HG03060 (cell line): ENCODE measurements around the gene FAM20C.
"Not testable (repeated sequence)": the region's sequence is repeated elsewhere in the genome, so short reads cannot be mapped to it uniquely, and the experiment has no call there.

Source experiments
- ATAC-seq: cut with Tn5 transposase; IDR thresholded peaks from one replicate; pipeline ENCODE4 v1.9.1; 2021; ENCODE audit warnings: low read depth, moderate number of reproducible peaks; ENCODE audit not compliant: unreplicated experiment

The FAM20C gene

DNA sequence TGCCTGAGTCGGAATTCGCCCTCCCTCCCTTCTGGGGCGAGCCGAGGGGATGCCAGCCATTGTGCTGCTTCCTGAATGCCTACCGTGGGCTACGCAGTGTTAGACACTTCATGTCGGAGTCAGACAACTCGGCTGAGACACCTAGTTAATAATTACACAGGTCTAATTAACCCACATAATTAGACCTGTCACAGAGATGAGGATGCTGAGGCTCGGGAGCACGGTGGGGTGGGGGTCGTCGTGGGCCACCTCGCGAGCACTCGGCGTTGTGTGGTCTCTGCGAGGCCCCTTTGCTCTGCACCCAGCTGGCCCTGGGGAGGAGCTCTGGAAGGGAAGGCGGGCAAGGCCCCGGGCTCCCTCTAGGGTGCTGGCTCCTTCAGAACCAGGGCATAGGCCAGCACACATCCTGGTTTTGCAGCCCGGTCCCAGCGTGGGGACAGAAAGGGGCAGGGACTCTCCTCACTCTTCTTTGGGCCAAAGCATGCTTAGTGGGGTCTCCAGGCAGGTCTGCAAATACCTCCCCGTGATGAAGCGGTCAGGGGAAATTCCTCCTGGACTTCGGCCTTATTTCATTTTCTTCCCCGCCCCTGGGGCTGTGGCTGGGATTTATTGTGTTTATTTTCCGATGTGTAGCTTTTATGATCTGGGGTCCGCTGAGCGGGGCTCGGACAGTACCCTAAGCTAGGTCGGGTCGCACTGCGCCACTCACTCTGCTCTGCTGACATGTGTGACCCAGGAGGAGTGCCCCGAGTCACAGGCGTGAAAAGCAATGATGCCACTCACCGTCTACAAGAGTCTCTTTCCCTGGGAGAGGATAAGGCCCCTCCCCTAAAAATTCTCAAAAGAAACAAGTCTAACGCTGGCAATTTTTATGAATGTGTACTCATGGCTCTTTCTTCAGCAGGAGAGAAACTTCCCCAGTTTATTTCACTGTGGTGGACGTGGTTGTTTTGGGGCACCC, 92.7 kb downstream of the FAM20C start:
- no peak for ATAC-seq

DNA sequence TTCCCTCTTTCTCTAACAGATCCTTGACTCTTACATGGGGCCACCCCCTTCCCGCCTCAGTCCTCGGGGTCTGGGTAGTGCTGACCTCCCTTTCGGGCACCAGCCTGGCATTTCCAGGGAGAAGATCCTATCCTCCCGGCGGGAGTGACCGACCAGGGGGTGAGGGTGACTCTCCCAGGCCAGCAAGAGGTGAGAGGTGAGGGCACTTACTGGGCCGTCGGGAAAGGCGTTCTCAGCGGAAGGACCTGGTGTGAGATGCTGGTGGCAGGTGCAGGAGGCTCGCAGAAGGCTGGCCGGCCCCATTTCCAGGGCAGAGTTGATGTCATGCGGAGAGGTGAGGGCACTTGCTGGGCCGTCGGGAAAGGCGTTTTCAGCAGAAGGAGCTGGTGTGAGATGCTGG, 93.4 kb downstream of the FAM20C start:
- ATAC-seq: no peak

GRCh38 chr7:286266-286665, 93.9 kb downstream of the FAM20C start:
- ATAC-seq: no peak

- ATAC-seq: no peak
Measured at GRCh38 chr7:288671-289101, 96.3 kb downstream of the FAM20C start.

DNA sequence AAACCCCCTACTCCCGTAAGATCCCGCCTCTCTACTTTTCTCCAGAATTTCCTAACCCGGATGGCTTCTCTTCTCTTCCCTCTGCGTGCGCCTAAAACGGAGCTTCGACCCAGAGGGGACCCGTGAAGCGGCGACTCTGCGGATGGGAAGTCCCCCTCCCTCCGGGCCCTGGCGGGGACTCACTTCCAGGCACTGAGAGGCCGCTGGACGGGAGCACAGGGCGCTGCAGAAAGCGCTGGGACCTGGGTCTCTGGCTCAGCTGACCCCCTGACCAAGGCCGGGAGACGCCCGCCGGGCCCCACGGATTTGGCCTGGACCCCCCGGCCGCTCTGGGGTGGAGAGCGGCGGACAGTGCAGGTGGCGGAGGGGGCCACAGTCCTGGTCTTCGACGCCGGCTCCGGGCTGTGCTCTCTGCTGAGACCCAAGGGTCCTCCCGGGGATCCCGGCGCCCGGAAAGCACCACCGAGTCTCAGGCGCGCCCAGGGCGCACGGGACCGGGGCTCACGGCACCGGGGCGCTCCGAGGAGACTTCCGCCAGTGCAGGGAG, 96.9 kb downstream of the FAM20C start:
- no peak for ATAC-seq

GRCh38 chr7:289756-290553, 97.6 kb downstream of the FAM20C start, which contains the start of gene FOXL3:
Gene FOXL3, plus strand, starts transcription at chr7:290170. Its CDS starts 0 bp downstream, at chr7:290170.
- ATAC-seq: no peak

DNA sequence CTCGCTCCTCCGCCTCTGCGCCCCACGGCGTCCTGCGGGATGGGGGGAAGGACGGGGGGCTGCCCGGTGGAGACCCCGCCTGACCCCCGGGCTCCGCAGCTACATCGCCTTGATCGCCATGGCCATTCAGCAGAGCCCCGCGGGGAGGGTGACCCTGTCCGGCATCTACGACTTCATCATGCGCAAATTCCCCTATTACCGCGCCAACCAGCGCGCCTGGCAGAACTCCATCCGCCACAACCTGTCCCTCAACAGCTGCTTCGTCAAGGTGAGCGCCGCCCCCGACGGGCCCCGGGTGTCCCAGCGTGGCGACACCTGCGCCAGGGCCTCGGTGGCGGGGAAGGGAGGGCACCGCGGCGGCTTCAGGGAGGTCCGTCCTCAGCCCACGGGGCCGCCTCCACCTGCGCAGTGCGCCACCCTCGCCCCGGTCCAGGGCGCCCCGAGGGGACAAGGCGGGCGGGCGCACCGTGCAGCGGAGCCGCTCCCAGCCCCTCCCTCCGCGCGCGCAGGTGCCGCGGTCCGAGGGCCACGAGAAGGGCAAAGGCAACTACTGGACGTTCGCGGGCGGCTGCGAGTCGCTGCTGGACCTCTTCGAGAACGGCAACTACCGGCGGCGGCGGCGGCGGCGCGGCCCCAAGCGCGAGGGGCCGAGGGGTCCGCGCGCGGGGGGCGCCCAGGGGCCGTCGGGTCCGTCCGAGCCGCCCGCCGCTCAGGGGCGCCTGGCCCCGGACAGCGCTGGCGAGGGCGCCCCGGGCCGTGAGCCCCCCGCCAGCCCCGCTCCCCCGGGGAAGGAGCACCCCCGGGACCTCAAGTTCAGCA, 98.4 kb downstream of the FAM20C start:
- no peak for ATAC-seq

DNA sequence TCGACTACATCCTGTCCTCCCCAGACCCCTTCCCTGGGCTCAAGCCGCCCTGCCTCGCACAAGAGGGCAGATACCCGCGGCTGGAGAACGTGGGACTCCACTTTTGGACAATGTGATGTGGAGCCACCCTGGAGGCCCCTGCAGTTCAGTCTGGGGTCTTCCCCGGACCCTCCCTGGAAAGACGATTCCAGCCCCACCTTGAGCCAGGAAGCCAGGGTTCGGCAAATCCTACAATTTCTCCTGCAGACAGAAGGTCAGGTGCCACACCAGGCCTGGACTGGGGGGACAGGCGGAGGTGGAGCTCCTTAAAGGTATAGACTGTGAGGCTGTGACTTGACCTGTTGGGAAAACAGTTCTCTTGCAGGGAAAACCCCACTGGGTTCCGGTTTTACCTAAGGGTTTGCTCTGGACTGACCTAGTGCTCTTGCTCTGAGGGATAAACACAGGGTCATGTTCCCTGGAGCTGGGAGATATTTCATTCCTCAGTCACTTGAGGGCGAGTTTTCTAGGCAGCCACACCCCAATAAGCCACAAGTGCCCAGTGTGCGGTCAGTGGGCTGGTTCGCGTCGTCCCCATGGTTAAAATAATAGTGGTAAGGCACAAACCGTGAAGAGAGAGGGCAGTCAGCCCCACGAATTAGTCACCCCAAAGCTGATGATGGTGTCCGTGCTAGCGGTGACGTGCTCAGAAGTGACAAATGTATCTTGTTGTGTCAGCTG, 99.2 kb downstream of the FAM20C start:
- ATAC-seq: no peak

GRCh38 chr7:292226-292625, 99.9 kb downstream of the FAM20C start:
- no peak for ATAC-seq

- ATAC-seq: no peak
Measured at GRCh38 chr7:292826-293225, 100.5 kb downstream of the FAM20C start.

DNA sequence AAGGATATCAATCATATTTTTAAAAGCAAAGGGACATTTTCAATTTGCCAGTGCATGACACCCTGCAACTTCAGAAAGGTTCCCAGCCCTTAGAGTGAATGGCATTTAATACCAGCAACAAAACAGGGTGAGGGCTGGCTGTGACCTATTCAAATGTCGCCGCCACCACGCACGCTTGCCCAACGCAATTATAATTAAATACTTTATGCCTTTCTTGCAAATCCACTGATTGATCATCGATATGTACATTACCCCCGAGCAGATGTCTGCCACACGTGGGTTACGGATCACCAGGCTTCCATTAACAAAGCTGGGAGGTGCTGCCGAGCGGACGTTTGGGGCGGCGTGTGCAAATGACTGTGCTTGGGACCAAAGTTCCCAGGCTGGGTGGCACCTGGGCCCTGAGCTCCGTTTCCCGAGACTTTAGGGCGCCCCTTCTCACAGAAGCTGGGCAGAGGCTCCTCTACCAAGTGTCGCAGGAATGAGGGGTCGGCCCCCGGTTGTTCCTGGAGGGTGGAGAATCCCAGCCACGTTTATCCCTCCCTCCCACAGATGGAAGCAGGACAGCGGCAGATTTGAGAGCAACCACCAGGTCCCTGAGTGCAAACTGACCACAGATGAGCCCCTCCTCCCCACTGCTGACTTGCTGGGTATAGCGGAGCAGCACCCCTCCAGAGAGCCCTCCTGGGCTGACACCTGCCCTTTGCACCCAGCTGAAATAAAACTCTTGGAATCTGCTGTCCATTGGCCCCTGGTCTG, 101.5 kb downstream of the FAM20C start:
- ATAC-seq: no peak

GRCh38 chr7:294440-295154, 102.2 kb downstream of the FAM20C start:
- no peak for ATAC-seq

DNA sequence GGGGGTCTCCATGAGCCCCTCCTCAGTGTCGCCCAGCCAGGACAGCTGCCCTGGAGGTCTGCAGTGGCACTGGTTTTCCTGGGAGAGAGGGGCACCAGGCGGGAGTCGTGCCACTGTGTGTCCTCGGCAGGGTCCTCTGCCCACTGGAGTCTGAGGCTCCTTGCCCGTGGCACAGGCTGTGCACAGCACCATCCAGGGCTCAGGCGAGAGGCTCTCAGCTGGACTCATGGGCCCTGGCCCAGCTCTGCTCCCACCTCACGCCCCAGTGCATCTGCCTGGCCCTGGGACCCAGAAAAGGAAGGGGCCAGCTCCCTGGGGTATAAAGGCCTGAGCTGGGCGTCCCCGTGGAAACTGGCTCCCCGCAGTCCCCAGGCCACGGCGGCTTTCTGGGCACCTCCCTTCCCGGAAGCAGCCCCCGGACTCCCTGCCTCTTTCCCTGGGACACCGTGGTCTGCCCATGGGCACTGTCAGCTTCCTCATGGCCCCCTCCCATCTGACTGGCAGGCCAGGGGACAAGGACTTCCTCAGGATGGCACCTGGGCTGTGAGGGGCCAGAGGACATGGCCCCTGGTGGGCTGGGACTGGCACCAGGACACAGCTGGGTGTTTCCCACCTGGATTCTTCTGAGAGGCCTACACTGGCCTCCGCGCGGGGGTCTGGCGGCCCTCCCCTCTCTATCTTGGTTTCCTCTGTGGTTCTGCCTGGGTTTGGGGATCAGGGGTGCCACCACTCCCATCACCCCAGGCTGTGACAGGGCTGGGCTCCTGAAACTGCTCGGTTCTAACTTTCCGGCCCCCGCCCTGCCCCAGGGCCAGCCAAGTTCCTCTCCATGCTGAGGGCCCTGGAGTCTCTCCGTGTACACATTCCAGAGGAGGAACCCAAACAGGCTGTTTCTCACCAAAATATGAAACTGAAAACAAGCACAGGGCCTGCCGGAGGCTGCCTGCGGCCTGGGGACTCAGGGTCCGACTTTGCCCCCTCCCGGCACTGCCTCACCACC, 103.1 kb downstream of the FAM20C start:
- no peak for ATAC-seq

DNA sequence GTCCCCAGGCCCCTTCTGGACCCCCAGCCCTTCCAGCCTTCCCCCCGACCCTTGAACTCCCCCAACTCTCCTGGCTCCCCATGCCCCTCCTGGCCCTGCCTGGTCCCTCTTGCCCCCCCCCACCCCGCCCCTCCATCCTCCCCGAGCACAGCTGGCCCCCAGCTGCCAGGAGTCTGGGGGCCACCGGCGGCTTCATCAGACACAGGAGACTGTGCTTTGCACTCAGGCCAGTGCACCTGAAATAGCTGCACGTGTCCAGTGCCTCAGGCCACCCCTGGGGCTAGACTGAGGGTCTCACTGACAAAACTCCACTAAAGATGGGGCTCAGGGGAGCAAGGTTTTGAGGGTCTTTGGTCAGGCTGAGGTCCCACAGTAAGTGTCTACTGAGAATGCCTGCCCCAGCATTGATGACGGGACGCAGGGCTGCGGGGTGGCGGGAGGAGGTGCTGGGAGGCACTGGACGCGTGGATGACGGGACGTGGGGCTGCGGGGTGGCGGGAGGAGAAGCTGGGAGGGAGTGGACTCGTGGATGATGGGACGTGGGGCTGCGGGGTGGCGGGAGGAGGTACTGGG, 104.1 kb downstream of the FAM20C start:
- ATAC-seq: no peak

GRCh38 chr7:297141-297540, 104.8 kb downstream of the FAM20C start:
- not testable (repeated sequence) for ATAC-seq

DNA sequence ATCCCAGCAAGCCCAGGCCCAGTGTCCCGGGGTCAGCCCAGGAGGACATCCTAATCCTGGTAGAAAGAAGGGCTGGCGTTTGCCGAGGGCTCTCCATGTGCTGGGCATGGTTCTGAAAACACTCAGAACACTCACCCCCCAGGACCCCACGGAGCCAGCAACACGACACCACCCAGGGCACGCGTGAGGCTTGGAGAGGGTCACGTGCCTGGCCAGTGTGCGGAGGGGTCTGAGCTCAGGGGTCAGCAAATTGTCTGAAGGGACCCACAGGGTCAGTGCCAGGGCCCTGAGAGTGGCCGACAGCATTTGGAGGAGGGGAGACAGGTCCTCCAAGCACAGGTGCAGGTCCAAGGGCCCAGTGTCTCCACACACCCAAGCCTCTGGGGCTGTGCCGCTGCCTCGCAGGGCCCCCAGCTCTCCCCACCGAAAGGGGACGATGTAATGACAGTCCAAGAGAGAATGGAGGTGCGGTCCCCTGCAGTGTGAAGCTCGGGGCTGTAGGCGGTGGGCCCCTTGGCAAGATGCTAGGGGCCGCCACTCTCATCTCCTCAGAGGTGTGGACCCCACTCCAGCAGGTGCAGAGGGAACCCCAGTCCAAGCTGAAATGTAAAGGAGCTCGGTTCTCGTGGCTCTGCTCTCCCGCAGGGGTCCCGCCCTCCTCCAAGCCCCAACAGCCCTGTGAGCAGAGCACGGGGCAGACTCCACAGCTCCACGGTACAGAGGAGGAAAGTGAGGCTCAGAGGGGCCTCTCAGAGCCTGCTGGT, 105.4 kb downstream of the FAM20C start:
- no peak for ATAC-seq
